Fibroblast of skin of right biceps (primary cell): ENCODE results near the gene RPAIN.

Experiments used
- DNase-seq: peaks from one replicate; pipeline ENCODE4 v3.0.0-alpha.2; 2013

Gene RPAIN

DNA sequence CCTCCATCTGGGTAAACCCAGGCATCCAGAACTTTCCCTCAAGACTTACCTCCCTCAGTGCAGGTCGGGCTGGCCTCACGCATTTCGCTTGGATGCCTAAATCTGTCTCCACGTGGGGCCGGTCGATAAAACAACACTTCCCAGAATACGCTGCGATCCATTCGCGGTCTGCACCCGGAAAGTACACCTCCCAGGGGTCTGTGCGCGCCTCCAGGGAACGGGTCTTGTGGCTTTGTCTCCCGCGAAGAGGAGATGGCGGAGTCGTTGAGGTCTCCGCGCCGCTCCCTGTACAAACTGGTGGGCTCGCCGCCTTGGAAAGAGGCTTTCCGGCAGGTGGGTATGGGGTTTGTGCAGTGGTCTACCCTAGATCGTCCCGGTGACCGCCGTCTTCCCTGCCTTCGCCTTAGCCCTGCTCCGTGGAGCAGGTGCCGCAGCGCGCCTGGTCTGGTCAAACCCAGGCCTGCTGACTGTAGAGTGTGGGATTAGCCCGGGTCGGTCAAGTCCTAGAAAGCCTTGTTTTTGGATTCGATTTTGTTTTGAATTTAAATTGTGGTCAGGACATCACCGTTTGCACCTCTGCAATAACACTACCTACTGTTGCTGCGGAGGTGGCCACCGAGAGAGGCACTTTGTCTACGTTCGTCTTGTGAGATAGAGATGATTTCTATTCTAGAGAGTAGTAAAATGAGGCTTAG, at the start of gene RPAIN:
Gene RPAIN (plus strand): TSS at position 224 of the 695 bp plus-strand sequence. CDS start 29 bp downstream, at position 253.
- DNase-seq: peak; percentile 86

- DNase-seq: no peak
Measured at GRCh38 chr17:5370411-5370810, 49.6 kb upstream of the RPAIN start.

- DNase-seq: no peak
Measured at GRCh38 chr17:5373112-5373511, 46.9 kb upstream of the RPAIN start.

- DNase-seq: no peak
Measured at GRCh38 chr17:5378566-5379207, 41.3 kb upstream of the RPAIN start.

- no peak for DNase-seq
Measured at GRCh38 chr17:5379351-5380107, 40.5 kb upstream of the RPAIN start.

DNA sequence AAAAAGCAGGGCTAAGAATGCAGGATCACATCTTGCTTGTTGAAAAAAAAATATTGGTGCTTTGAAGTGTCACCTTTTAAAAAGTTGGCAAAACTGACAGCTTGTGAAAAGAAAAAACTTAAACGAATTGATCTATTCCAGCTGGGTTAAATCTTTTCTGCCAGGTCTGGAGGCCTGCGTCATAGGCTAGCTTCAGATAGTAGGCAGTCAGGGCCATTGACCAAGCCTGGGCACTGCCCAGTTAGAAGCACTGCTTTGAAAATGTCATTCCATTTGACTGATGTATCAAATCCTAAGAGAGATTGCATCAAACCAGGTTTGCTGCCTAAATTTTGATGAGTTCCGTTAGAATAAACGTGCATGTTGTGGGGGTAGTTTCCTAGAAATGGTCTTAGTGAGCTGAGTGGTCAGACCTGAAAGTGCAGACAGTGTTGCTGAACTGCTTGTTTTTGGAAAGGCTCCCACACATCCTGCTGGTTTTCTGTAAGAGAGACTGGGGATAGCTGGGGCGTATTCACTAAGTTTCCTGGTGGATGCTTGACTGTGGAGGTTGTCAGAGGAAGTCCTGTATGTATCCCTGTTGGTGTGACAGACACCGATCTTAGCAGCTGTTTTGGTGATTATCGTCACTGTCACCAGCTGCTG, 39.4 kb upstream of the RPAIN start:
- DNase-seq: no peak

- peak; percentile 15 for DNase-seq
Measured at GRCh38 chr17:5381542-5381941, 38.4 kb upstream of the RPAIN start.

DNA sequence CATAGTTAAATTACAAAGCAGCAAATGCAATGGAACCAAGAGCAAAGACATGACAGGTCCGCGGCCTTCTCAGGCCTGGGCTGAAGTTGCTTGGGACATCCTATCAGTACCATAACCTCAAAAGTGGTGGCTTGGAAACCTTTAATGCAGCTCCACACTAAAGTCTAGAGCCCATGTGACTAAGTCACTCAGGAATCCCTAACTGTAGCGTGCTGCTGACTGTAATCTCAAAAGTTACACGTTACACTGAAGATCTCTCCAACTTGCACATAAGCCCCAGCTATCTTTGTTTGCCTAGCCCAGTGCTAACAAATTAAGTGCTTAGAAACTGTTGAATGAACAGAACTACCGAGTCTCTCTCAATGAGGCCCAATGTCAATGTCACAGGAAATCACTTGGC, 28.3 kb upstream of the RPAIN start:
- no peak for DNase-seq

GRCh38 chr17:5396612-5397011, 23.4 kb upstream of the RPAIN start:
- no peak for DNase-seq

- DNase-seq: no peak
Measured at GRCh38 chr17:5399767-5400166, 20.2 kb upstream of the RPAIN start.

DNA sequence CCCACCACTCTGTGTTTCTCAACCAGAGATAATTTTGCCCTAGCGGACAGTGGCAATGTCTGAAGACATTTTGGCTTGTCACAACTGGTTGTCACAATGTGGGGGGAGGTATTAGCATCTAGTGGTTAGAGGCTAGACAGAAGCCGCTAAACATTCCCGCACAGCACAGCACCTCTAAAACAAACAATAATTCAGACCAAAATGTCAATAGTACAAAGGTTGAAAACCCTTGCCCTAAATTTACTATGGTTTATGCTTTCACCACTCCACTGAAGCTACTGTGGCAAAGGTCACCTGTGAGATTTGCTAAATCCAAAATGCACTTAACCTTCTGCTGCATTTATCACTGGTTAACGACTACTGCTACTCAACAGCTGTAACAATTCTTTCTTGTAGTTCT, 14.6 kb upstream of the RPAIN start:
- no peak for DNase-seq

DNA sequence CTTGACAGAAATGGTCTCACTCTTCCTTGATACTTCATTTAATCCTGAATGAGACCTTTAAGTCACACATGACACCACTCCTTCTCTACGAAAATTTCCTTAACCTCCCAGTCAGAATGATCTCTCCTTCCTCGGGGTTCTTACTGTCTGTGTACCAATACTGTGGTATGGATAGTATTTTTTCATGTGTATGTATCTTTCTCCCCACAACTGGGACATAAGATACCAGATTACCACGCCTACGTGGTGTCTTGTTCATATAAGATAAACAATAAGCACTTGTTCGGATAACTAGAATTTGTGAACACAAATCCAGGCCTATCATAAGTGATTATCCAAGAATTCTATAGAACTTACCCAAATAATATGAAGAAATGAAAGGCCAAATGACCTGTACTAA, 11.8 kb upstream of the RPAIN start:
- DNase-seq: no peak

DNA sequence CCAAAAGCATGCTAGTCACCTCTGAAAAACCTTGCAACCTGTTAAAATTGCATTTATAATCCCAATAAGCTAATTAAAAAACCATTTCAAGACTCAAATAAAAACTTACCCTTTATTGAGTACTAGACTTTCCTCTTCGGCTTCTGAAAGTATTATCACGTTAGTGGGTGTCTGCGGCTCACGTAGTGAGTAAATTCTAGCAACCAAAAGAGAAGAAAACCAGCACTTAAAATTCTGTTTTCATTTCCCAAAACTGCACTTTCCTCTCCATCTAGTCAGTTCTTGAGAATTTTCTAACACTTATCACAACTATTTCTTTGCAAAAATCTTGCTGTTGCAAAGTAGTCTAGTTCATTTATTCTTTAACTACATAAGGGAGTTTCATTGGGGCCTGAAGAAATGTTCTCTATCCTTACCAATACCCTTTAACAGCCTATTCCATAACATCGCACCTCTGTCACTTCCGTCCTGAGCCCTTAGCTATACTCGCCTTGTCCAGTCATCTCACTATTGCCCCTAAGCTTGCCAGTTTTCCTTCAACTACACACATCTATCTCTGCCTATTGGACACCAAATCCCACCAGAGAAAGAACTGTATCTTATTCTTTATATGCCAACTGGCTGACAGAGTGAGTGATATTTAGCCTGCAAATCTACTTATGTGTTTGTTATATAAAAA, 9.2 kb upstream of the RPAIN start:
- no peak for DNase-seq

DNA sequence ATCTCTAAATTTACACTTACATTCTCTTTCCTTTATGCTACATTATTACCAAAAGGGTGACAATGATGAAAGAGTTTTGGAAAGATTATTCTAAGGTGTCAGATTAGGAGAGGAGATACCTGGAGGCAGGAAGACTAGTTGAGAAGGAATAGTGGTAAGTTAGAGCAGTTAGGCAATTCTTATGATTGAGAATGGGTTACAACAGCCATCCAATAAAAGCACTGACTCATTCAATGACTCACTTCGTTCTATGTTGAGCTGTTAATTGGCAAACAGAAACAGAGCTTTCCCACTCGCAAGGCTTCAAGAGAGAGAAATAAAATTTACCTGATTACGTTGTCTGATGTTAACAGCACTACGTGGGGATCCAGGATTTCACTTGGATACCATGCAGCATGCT, 6.3 kb upstream of the RPAIN start:
- DNase-seq: peak; percentile 85

GRCh38 chr17:5416901-5417300, 3.1 kb upstream of the RPAIN start:
- DNase-seq: no peak

GRCh38 chr17:5418858-5419355, 1.1 kb upstream of the RPAIN start:
- peak; percentile 26 for DNase-seq

GRCh38 chr17:5419356-5419958, 525 bp upstream of the RPAIN start, which contains the start of gene NUP88:
TSS of gene NUP88 (minus strand) at chr17:5419662. CDS start at chr17:5419650, 12 bp downstream.
- DNase-seq: peak; percentile 97

DNA sequence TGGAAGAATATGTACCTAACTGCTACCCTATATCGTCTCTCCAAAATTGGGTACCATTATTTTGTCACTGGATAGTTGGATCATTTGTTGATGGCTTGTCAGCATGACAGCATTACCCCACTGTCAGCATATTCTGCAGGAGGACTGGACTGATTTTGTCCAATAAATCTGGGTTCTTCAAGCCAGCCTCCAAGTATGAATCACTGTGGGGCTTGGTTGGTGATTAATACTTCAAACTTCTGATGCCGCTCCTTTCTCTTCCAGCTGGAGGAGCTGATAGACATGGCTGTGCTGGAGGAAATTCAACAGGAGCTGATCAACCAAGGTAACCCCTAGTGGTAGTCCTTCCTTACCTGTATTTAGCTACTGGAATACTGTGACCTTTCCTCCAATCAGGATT, 2.5 kb downstream of the RPAIN start:
- DNase-seq: peak; percentile 79

GRCh38 chr17:5424909-5425308, 4.9 kb downstream of the RPAIN start:
- no peak for DNase-seq

GRCh38 chr17:5425826-5426225, 5.8 kb downstream of the RPAIN start:
- no peak for DNase-seq

DNA sequence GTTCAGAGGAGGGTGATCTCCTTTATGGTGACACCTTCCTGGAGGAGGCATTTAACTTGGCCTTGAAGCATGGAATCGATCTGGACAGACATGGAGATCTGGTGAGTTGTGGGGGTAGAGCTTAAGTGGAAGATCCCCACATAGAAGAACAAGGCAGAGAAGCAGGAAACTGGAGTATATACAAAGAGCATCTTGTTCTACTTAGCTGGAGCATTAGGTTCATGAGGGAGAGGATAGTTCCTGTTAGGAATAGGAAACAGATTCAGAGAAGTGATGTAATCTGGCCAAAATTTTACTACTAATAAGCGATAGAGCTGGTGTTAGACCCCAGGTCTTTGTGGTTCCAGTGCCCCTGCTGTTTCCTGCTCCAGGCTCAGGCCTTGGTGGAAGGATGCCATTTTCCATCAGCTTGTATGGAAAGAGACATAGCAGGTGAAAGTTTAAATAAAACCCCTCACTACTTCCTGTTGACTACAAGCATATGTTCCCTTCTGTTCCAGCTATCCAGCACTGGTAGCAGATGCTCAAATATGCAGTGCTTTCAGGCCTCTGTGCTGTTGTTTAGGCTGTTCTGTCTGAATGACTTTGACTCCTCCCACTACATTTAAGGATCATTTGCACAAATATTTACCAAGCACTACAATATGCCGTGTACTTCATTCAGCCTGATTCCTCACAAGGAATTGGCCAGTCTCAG, 9.4 kb downstream of the RPAIN start:
- no peak for DNase-seq
